Osteocyte (in vitro differentiated cells): Measurements from ENCODE around the gene SOX30. TPM values are rescaled to one million over a fixed set of nuclear protein-coding genes. Genes with fewer than 3 reads are reported as not detected.

Source experiments
- DNase-seq: peaks from one replicate; pipeline ENCODE4 v3.0.0; 2021; ENCODE audit warnings: mixed read lengths; ENCODE audit not compliant: unreplicated experiment; ENCODE audit errors: extremely low spot score
- H3K27ac Mint-ChIP-seq: one replicate; pipeline ENCODE4 v1.8.0; 2021; ENCODE audit warnings: mild to moderate bottlenecking, mixed read lengths; ENCODE audit not compliant: unreplicated experiment
- H3K27me3 Mint-ChIP-seq: one replicate; pipeline ENCODE4 v1.8.0; 2021; ENCODE audit warnings: mixed read lengths; ENCODE audit not compliant: unreplicated experiment
- H3K36me3 Mint-ChIP-seq: one replicate; pipeline ENCODE4 v1.8.0; 2021; ENCODE audit warnings: mixed read lengths; ENCODE audit not compliant: unreplicated experiment
- H3K4me1 Mint-ChIP-seq: one replicate; pipeline ENCODE4 v1.8.0; 2021; ENCODE audit warnings: mixed read lengths; ENCODE audit not compliant: unreplicated experiment
- H3K4me3 Mint-ChIP-seq: one replicate; pipeline ENCODE4 v1.8.0; 2021; ENCODE audit warnings: mild to moderate bottlenecking, moderate library complexity, mixed read lengths; ENCODE audit not compliant: unreplicated experiment
- H3K9me3 Mint-ChIP-seq: one replicate; pipeline ENCODE4 v1.8.0; 2021; ENCODE audit warnings: mixed read lengths; ENCODE audit not compliant: unreplicated experiment
- total RNA-seq: library from RNA; stranded (reverse); gene quantifications from 2 replicates; pipeline ENCODE4 v1.2.1, GENCODE V29; 2021
- TF ChIP-seq, protein P1 (sequence below): fragments of 200-600 bp; sonication (generic); IDR thresholded peaks from 2 replicates; pipeline ENCODE4 v1.5.0; 2021; ENCODE audit warnings: antibody characterized with exemption, mild to moderate bottlenecking, moderate library complexity

The SOX30 gene
- total RNA-seq, 1 donor from 2014 or later = not detected

- no peak overlapping the region for H3K27ac Mint-ChIP-seq
- TF ChIP-seq, protein P1, sequence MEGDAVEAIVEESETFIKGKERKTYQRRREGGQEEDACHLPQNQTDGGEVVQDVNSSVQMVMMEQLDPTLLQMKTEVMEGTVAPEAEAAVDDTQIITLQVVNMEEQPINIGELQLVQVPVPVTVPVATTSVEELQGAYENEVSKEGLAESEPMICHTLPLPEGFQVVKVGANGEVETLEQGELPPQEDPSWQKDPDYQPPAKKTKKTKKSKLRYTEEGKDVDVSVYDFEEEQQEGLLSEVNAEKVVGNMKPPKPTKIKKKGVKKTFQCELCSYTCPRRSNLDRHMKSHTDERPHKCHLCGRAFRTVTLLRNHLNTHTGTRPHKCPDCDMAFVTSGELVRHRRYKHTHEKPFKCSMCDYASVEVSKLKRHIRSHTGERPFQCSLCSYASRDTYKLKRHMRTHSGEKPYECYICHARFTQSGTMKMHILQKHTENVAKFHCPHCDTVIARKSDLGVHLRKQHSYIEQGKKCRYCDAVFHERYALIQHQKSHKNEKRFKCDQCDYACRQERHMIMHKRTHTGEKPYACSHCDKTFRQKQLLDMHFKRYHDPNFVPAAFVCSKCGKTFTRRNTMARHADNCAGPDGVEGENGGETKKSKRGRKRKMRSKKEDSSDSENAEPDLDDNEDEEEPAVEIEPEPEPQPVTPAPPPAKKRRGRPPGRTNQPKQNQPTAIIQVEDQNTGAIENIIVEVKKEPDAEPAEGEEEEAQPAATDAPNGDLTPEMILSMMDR = no peak
- no peak overlapping the region for H3K4me3 Mint-ChIP-seq
- peaks cover 19% of the 10 kb centered on the region for H3K4me1 Mint-ChIP-seq
- no peaks in the 10 kb centered on the region for H3K27me3 Mint-ChIP-seq
- H3K9me3 Mint-ChIP-seq = no peaks in the 10 kb centered on the region
- no peaks in the 10 kb centered on the region for H3K36me3 Mint-ChIP-seq
- no peak for DNase-seq
Measured at GRCh38 chr5:157612581-157612980, 39.7 kb downstream of the SOX30 start.

- no peak overlapping the region for H3K27ac Mint-ChIP-seq
- no peak for DNase-seq
Measured at GRCh38 chr5:157611571-157612476, 40.4 kb downstream of the SOX30 start.

DNA sequence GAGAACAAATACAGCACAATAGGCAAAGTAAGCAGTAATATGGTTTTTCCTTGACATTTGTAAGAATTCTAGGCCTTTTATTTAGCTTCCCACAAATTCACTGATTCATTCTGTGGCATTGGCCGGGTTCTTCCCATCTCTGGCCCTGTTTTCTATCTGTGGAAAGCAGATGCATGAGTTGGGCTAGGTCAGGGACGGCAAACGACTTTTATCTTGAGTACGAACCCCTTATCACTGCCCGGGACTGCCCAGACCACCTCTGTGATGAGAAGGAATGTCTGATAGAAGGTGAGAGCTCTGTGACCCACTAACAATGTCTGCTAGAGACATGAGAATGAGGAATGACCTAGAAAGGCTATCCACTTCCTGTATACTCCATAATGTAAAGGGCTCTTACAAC, 41.2 kb downstream of the SOX30 start:
- TF ChIP-seq, protein P1 = no peak
- no peak overlapping the region for H3K27ac Mint-ChIP-seq
- no peak overlapping the region for H3K4me3 Mint-ChIP-seq
- peaks cover 23% of the 10 kb centered on the region for H3K4me1 Mint-ChIP-seq
- H3K36me3 Mint-ChIP-seq = no peaks in the 10 kb centered on the region
- H3K27me3 Mint-ChIP-seq = no peaks in the 10 kb centered on the region
- DNase-seq = no peak
- H3K9me3 Mint-ChIP-seq = no peaks in the 10 kb centered on the region

More at GRCh38 chr5:157611571-157612476, 40.4 kb downstream of the SOX30 start:
- no peaks in the 10 kb centered on the region for H3K27me3 Mint-ChIP-seq
- no peak overlapping the region for H3K4me3 Mint-ChIP-seq
- peaks cover 23% of the 10 kb centered on the region for H3K4me1 Mint-ChIP-seq
- TF ChIP-seq, protein P1 = no peak
- H3K9me3 Mint-ChIP-seq = no peaks in the 10 kb centered on the region
- no peaks in the 10 kb centered on the region for H3K36me3 Mint-ChIP-seq

GRCh38 chr5:157608972-157609565, 43.2 kb downstream of the SOX30 start:
- Mint-ChIP-seq H3K27ac (peak overlapping the region; percentile 38), H3K27me3 (no peaks in the 10 kb centered on the region), H3K36me3 (no peaks in the 10 kb centered on the region), H3K4me1 (peaks cover 24% of the 10 kb centered on the region), H3K9me3 (no peaks in the 10 kb centered on the region), H3K4me3 (no peak overlapping the region)
- no peak for DNase-seq
- TF ChIP-seq, protein P1 = no peak
